Osteocyte (in vitro differentiated cells): ENCODE results near the gene CACNG4. TPM values are rescaled to one million over a fixed set of nuclear protein-coding genes. Genes with fewer than 3 reads are reported as not detected.
A peak's percentile ranks its signal among the peaks of the same experiment; 100 is the strongest.

Source experiments
- DNase-seq: peaks from one replicate; pipeline ENCODE4 v3.0.0; 2021; ENCODE audit warnings: mixed read lengths; ENCODE audit not compliant: unreplicated experiment; ENCODE audit errors: extremely low spot score
- H3K27ac Mint-ChIP-seq: one replicate; pipeline ENCODE4 v1.8.0; 2021; ENCODE audit warnings: mild to moderate bottlenecking, mixed read lengths; ENCODE audit not compliant: unreplicated experiment
- H3K27me3 Mint-ChIP-seq: one replicate; pipeline ENCODE4 v1.8.0; 2021; ENCODE audit warnings: mixed read lengths; ENCODE audit not compliant: unreplicated experiment
- H3K36me3 Mint-ChIP-seq: one replicate; pipeline ENCODE4 v1.8.0; 2021; ENCODE audit warnings: mixed read lengths; ENCODE audit not compliant: unreplicated experiment
- H3K4me1 Mint-ChIP-seq: one replicate; pipeline ENCODE4 v1.8.0; 2021; ENCODE audit warnings: mixed read lengths; ENCODE audit not compliant: unreplicated experiment
- H3K4me3 Mint-ChIP-seq: one replicate; pipeline ENCODE4 v1.8.0; 2021; ENCODE audit warnings: mild to moderate bottlenecking, moderate library complexity, mixed read lengths; ENCODE audit not compliant: unreplicated experiment
- H3K9me3 Mint-ChIP-seq: one replicate; pipeline ENCODE4 v1.8.0; 2021; ENCODE audit warnings: mixed read lengths; ENCODE audit not compliant: unreplicated experiment
- long read RNA-seq: library from polyadenylated mRNA; unstranded; transcript quantifications from one replicate; pipeline ENCODE4 v2.0.0, GENCODE V29; 2021
- total RNA-seq: library from RNA; stranded (reverse); gene quantifications from 2 replicates; pipeline ENCODE4 v1.2.1, GENCODE V29; 2021
- TF ChIP-seq, protein P1 (sequence below): fragments of 200-600 bp; sonication (generic); IDR thresholded peaks from 2 replicates; pipeline ENCODE4 v1.5.0; 2021; ENCODE audit warnings: antibody characterized with exemption, mild to moderate bottlenecking, moderate library complexity

CACNG4 gene
- total RNA-seq = 5.6 TPM in 2 replicates
- long read RNA-seq = 0 reads

DNA sequence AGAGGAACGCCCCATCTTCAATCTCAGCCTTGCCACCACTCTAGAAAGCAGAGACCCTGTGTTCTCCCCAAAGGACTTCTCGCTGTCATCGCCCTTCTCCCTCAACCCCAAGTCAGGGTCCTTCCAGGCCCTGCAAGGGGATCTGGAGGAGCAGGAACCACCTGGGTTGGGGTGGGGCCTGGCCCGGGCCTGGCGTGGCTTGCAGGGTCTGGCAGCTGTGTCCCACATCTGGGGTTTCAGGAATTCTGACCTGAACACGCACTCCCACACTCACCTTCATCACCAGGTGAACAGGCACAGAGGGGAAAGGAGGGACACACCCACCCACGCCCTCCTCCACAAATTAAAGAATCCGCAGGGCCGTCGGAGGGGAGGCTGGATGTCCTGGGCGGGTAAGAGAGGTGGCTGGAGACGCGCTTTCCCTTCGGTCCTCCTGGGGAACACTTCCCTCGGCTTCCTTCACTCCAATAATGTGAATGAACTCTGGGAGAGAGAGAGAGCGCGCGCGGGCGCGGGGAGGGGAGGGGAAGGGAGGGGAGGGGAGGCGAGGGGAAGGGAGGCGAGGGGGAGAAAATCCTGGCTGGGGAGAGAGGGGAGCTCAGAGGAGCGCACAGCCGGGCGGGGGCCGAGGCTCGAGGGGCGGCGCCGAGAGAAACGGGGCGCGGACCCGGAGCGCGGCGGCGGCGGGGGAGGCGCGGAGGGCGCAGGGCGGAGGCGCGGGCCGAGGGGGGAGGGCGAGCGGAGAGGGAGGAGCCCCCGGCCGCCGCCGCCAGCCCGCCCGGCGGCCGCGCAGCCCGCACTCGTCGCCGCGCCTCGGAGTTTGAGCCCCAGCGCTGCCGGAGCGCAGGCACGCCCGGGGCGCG lies at the start of gene CACNG4:
CACNG4 (plus strand) TSS at position 799 of the 863 bp plus-strand sequence. CDS start 205 bp downstream, outside the sequence.
- H3K9me3 Mint-ChIP-seq = no peaks in the 10 kb centered on the region
- H3K4me1 Mint-ChIP-seq = peaks cover 8% of the 10 kb centered on the region
- H3K36me3 Mint-ChIP-seq = no peaks in the 10 kb centered on the region
- H3K4me3 Mint-ChIP-seq = peak within 1 kb of the TSS; percentile 76
- H3K27me3 Mint-ChIP-seq = peaks cover 21% of the 10 kb centered on the region
- H3K27ac Mint-ChIP-seq = no peak within 1 kb of the TSS
- no peak for DNase-seq
- TF ChIP-seq, protein P1, sequence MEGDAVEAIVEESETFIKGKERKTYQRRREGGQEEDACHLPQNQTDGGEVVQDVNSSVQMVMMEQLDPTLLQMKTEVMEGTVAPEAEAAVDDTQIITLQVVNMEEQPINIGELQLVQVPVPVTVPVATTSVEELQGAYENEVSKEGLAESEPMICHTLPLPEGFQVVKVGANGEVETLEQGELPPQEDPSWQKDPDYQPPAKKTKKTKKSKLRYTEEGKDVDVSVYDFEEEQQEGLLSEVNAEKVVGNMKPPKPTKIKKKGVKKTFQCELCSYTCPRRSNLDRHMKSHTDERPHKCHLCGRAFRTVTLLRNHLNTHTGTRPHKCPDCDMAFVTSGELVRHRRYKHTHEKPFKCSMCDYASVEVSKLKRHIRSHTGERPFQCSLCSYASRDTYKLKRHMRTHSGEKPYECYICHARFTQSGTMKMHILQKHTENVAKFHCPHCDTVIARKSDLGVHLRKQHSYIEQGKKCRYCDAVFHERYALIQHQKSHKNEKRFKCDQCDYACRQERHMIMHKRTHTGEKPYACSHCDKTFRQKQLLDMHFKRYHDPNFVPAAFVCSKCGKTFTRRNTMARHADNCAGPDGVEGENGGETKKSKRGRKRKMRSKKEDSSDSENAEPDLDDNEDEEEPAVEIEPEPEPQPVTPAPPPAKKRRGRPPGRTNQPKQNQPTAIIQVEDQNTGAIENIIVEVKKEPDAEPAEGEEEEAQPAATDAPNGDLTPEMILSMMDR = no peak

DNA sequence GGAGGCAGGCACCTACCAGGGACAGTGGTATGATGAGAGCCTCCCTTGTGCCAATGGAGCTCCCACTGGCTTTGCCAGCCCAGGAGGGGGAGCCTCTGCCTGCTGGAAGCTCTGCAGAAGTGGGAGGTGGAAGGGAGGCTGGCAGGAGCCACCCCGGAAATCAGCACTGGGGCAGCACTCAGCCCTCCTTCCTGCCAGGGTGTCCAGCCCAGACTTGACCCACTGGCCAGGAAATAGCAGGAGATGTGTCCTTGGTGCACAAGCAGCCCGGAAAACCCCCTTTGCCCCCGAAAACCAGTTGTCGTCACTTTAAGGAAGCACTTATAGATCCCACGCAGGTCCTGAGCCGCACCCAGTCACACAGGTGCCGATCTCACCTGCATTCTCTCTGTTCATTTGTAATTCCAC lies 49.3 kb upstream of the CACNG4 start:
- TF ChIP-seq, protein P1 = peak; percentile 46
- DNase-seq = no peak
- no peak overlapping the region for H3K27ac Mint-ChIP-seq
- H3K36me3 Mint-ChIP-seq = no peaks in the 10 kb centered on the region
- peaks cover 15% of the 10 kb centered on the region for H3K27me3 Mint-ChIP-seq
- no peak overlapping the region for H3K4me3 Mint-ChIP-seq
- no peaks in the 10 kb centered on the region for H3K9me3 Mint-ChIP-seq
- H3K4me1 Mint-ChIP-seq = no peaks in the 10 kb centered on the region

DNA sequence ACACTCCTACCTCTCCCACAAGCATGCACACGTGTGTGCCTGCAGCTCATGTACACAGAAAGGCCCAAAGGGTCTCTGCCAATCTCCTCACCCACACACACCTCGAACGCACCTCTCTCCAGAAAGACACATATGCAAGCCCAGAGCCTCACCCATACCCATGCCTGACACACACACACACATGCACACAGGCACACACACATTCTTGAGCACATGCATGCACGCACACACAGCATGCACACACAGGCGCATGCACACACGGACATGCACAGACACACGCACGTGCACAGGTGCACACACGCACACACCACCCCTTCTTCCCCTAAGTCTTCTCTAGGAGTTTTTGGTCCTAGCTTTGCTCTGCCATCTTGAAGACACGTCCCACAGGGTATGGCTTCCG lies 48.7 kb upstream of the CACNG4 start:
- Mint-ChIP-seq H3K9me3 (no peaks in the 10 kb centered on the region), H3K4me3 (no peak overlapping the region)

DNA sequence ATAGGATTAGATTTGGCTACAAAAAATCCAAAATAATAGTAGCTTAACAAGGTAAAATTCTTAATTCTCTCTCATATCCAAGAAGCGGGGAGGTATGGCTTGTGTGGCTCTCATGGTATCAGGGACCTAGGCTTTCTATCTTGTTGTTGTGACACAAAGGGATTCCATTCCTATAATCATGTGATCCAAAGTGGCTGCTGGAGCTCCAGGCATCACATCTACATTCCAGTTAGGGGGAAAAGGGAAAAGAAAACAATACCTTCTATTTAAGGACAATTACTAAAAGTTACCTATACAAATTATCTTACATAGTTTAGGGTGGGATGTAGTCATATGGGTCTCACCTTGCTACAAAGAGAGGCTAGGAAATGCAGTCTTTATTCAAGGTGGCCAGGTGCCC lies 47.6 kb upstream of the CACNG4 start:
- TF ChIP-seq, protein P1 = no peak
- H3K27me3 Mint-ChIP-seq = peaks cover 27% of the 10 kb centered on the region
- no peak overlapping the region for H3K4me3 Mint-ChIP-seq
- H3K4me1 Mint-ChIP-seq = no peaks in the 10 kb centered on the region
- H3K9me3 Mint-ChIP-seq = no peaks in the 10 kb centered on the region
- DNase-seq = no peak
- no peak overlapping the region for H3K27ac Mint-ChIP-seq
- no peaks in the 10 kb centered on the region for H3K36me3 Mint-ChIP-seq

More for the DNA sequence above, 48.7 kb upstream of the CACNG4 start:
- H3K27me3 Mint-ChIP-seq = peaks cover 21% of the 10 kb centered on the region
- TF ChIP-seq, protein P1 = no peak
- H3K36me3 Mint-ChIP-seq = no peaks in the 10 kb centered on the region
- no peaks in the 10 kb centered on the region for H3K4me1 Mint-ChIP-seq
- no peak for DNase-seq
- no peak overlapping the region for H3K27ac Mint-ChIP-seq

DNA sequence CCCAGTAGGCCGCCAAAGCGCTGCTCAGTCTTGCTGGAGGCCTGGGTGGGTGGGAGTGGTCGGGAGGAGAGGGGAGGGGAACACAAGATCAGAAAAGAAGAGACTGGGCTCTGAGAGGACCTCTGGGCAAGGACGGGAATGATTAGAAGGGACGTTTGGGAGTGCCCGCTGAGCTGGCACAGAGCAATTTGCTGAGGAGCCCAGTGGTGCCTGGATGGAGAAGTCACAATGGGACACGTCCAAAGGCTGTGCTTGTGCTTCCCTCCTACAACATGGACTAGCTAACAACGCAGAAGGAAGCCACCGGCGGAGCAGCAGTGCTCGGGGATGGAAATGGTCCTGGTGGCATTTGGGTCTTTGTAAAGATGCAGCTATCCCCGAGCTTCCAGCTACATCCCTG lies 45.6 kb upstream of the CACNG4 start:
- Mint-ChIP-seq H3K4me1 (no peaks in the 10 kb centered on the region), H3K9me3 (no peaks in the 10 kb centered on the region), H3K27ac (no peak overlapping the region), H3K36me3 (no peaks in the 10 kb centered on the region), H3K4me3 (no peak overlapping the region), H3K27me3 (peaks cover 33% of the 10 kb centered on the region)
- no peak for DNase-seq
- TF ChIP-seq, protein P1 = no peak
